ENCODE data around the gene CYP1A2. TPM values are rescaled to one million over a fixed set of nuclear protein-coding genes. Genes with fewer than 3 reads are reported as not detected.

Gene CYP1A2
- total RNA-seq, 2 experiments from 2014 or later = not detected

Other genes with a start within 250 kb of the CYP1A2 start
- gene ARID3B, start 207.6 kb upstream of the CYP1A2 start, total RNA-seq = 10 to 100 TPM; 34.2 to 34.3 TPM
- 100 to 1,000 TPM; 109 to 112 TPM for gene CLK3, start 133.0 kb upstream of the CYP1A2 start, total RNA-seq
- 10 to 100 TPM; 50.5 to 52.2 TPM for gene EDC3, start 52.8 kb upstream of the CYP1A2 start, total RNA-seq
- gene CYP1A1, start 23.3 kb upstream of the CYP1A2 start, total RNA-seq = 1 to 10 TPM in 1 of 2 experiments, under 1 TPM in 1; 0.48 to 1.0 TPM
- gene CSK, start 33.2 kb downstream of the CYP1A2 start, total RNA-seq = 100 to 1,000 TPM; 289 to 301 TPM
- gene LMAN1L, start 64.0 kb downstream of the CYP1A2 start, total RNA-seq = under 1 TPM in 1 of 2 experiments, not detected in 1; 0.15 TPM
- not detected for gene CPLX3, start 77.8 kb downstream of the CYP1A2 start, total RNA-seq
- 10 to 100 TPM; 49.6 to 54.3 TPM for gene ULK3, start 94.3 kb downstream of the CYP1A2 start, total RNA-seq
- 10 to 100 TPM; 71.1 to 73.3 TPM for gene SCAMP2, start 124.5 kb downstream of the CYP1A2 start, total RNA-seq
- 10 to 100 TPM; 62.3 to 64.6 TPM for gene MPI, start 141.2 kb downstream of the CYP1A2 start, total RNA-seq
- 10 to 100 TPM; 50.6 to 52.7 TPM for gene FAM219B, start 158.0 kb downstream of the CYP1A2 start, total RNA-seq
- gene COX5A, start 189.2 kb downstream of the CYP1A2 start, total RNA-seq = 100 to 1,000 TPM; 350 to 357 TPM
- 1 to 10 TPM; 9.5 to 9.7 TPM for gene RPP25, start 207.9 kb downstream of the CYP1A2 start, total RNA-seq
- gene SCAMP5, start 246.7 kb downstream of the CYP1A2 start, total RNA-seq = 1 to 10 TPM; 1.2 to 1.7 TPM

Measured in activated CD8-positive, alpha-beta memory T cell treated with anti-CD3 and anti-CD28 coated beads for 36 hours (primary cell).